ENCODE results near the gene CGB8. TPM values are rescaled to one million over a fixed set of nuclear protein-coding genes. Genes with fewer than 3 reads are reported as not detected.
"Not testable (repeated sequence)": the region's sequence is repeated elsewhere in the genome, so short reads cannot be mapped to it uniquely, and the experiment has no call there.

The CGB8 gene
- total RNA-seq, 1 experiment from 2014 or later, result 0.34 TPM

GRCh38 chr19:49050376-49051033 lies 1.6 kb upstream of the CGB8 start:
- CTCF ChIA-PET; H3K4me3 ChIP-seq (replicated peaks in 1 of 2; ENCODE audit: low read depth in 1 of 2, low read length in 2 of 2); H3K9me3 ChIP-seq (ENCODE audit: control insufficient read depth in 1 of 2, insufficient read depth in 1 of 2, low read depth in 1 of 2, low read length in 2 of 2); H3K9me2 ChIP-seq (ENCODE audit: insufficient read depth); H3K27me3 ChIP-seq (ENCODE audit: insufficient read depth, low read length); POLR2A ChIA-PET; H3K79me2 ChIP-seq (ENCODE audit: insufficient read depth, low read length); BruUV-seq (replicated peaks); H4K20me1 ChIP-seq (ENCODE audit: insufficient read depth); intact Hi-C loops (cut with micrococcal nuclease); H3K36me3 ChIP-seq (ENCODE audit: control insufficient read depth in 1 of 2, insufficient read depth in 2 of 2, low read length in 2 of 2); H2AFZ ChIP-seq (ENCODE audit: low read depth, low read length, poor library complexity, severe bottlenecking); RAD21 ChIA-PET (ENCODE audit: low non-redundant PET in 1 of 2, low total read pairs in 2 of 2, uncharacterized antibody in 2 of 2, unreplicated experiment in 2 of 2): not testable (repeated sequence)
- Histone ChIP-seq H3K9ac (ENCODE audit: low read length) (peak overlapping the region; percentile 36; the same call in 1 of the 2 replicates), H3K27ac (ENCODE audit: low read depth, low read length) (peak overlapping the region; percentile 31; the same call in 1 of the 2 replicates), H3K4me1 (ENCODE audit: control insufficient read depth in 1 of 2, insufficient read depth in 2 of 2, low read length in 2 of 2) (peaks cover 8 to 24% of the 10 kb centered on the region in 2 experiments; a peak in 3 of 4 replicates), H3K4me2 (ENCODE audit: low read length) (peak overlapping the region; percentile 61)
- TF ChIP-seq FOSL1 (IDR thresholded peaks at IDR 0.05; ENCODE audit: low read depth) (peak; percentile 78), CBX3 (IDR thresholded peaks at IDR 0.05; ENCODE audit: low read depth) (peak; percentile 68; the same call in 1 of the 2 replicates), SP1 (IDR thresholded peaks at IDR 0.05; ENCODE audit: low read depth) (peak; percentile 55)
- TF ChIP-seq, protein P1, sequence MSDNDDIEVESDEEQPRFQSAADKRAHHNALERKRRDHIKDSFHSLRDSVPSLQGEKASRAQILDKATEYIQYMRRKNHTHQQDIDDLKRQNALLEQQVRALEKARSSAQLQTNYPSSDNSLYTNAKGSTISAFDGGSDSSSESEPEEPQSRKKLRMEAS (IDR thresholded peaks at IDR 0.05), result peak; percentile 91
- ATAC-seq (peak; percentile 99), DNase-seq (ENCODE audit: low read depth, low spot score) (peak; percentile 65)

DNA sequence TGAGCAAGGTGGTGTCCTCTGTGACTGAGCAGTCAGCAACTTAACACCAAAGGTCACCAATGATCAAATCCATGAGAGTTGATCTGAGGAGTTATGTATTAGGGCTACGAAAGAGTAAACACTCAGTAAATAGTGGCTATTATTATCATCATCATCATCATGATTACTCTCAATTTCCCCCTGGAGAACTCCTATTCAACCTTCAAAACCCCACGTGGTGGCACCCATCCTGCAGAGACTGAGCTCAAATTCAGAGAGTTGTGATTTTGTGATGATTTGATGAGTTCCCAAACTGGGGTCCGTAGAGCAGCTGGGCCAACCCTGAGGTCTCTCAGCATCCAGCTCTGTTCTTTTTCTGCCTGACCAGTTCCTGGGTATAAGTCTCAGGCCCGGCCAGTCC lies 923 bp upstream of the CGB8 start:
- intact Hi-C loops (cut with micrococcal nuclease); H3K9me2 ChIP-seq (ENCODE audit: insufficient read depth); DNase-seq (ENCODE audit: low read depth, low spot score); H3K79me2 ChIP-seq (ENCODE audit: insufficient read depth, low read length); H3K27ac ChIP-seq (ENCODE audit: low read depth, low read length); POLR2A ChIA-PET; BruUV-seq (replicated peaks); RAD21 ChIA-PET (ENCODE audit: low non-redundant PET in 1 of 2, low total read pairs in 2 of 2, uncharacterized antibody in 2 of 2, unreplicated experiment in 2 of 2); H3K27me3 ChIP-seq (ENCODE audit: insufficient read depth, low read length); CTCF ChIA-PET; H3K9ac ChIP-seq (ENCODE audit: low read length); H4K20me1 ChIP-seq (ENCODE audit: insufficient read depth); H2AFZ ChIP-seq (ENCODE audit: low read depth, low read length, poor library complexity, severe bottlenecking); H3K9me3 ChIP-seq (ENCODE audit: control insufficient read depth in 1 of 2, insufficient read depth in 1 of 2, low read depth in 1 of 2, low read length in 2 of 2); ATAC-seq; H3K36me3 ChIP-seq (ENCODE audit: control insufficient read depth in 1 of 2, insufficient read depth in 2 of 2, low read length in 2 of 2); H3K4me3 ChIP-seq (replicated peaks in 1 of 2; ENCODE audit: low read depth in 1 of 2, low read length in 2 of 2): not testable (repeated sequence)
- Histone ChIP-seq H3K4me1 (ENCODE audit: control insufficient read depth in 1 of 2, insufficient read depth in 2 of 2, low read length in 2 of 2) (peaks cover 6 to 21% of the 10 kb centered on the region in 2 experiments; a peak in 3 of 4 replicates), H3K4me2 (ENCODE audit: low read length) (peak overlapping the region; percentile 61)

DNA sequence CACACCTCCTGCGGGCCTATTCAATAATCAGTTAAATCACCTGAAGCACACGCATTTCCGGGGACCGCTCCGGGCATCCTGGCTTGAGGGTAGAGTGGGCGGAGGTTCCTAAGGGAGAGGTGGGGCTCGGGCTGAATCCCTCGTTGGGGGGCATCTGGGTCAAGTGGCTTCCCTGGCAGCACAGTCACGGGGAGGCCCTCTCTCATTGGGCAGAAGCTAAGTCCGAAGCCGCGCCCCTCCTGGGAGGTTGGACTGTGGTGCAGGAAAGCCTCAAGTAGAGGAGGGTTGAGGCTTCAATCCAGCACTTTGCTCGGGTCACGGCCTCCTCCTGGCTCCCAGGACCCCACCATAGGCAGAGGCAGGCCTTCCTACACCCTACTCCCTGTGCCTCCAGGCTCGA lies 5.4 kb downstream of the CGB8 start, which contains the start of gene CGB5:
Gene CGB5, plus strand, starts transcription at position 301 of the 400 bp plus-strand sequence. CDS start 362 bp downstream, outside the sequence.
- H3K9me2 ChIP-seq (ENCODE audit: insufficient read depth); H3K4me3 ChIP-seq (replicated peaks in 1 of 2; ENCODE audit: low read depth in 1 of 2, low read length in 2 of 2); CTCF ChIA-PET; H3K27me3 ChIP-seq (ENCODE audit: insufficient read depth, low read length); H3K36me3 ChIP-seq (ENCODE audit: control insufficient read depth in 1 of 2, insufficient read depth in 2 of 2, low read length in 2 of 2); DNase-seq (ENCODE audit: low read depth, low spot score); H3K9ac ChIP-seq (ENCODE audit: low read length); H3K79me2 ChIP-seq (ENCODE audit: insufficient read depth, low read length); POLR2A ChIA-PET; BruUV-seq (replicated peaks); H2AFZ ChIP-seq (ENCODE audit: low read depth, low read length, poor library complexity, severe bottlenecking); H4K20me1 ChIP-seq (ENCODE audit: insufficient read depth); H3K9me3 ChIP-seq (ENCODE audit: control insufficient read depth in 1 of 2, insufficient read depth in 1 of 2, low read depth in 1 of 2, low read length in 2 of 2); ATAC-seq; RAD21 ChIA-PET (ENCODE audit: low non-redundant PET in 1 of 2, low total read pairs in 2 of 2, uncharacterized antibody in 2 of 2, unreplicated experiment in 2 of 2); intact Hi-C loops (cut with micrococcal nuclease): not testable (repeated sequence)
- peak within 1 kb of the TSS; percentile 31; the same call in 1 of the 2 replicates for H3K27ac ChIP-seq (ENCODE audit: low read depth, low read length)
- peaks cover 19 to 38% of the 10 kb centered on the region in 2 experiments for H3K4me1 ChIP-seq (ENCODE audit: control insufficient read depth in 1 of 2, insufficient read depth in 2 of 2, low read length in 2 of 2)
- H3K4me2 ChIP-seq (ENCODE audit: low read length), result peak within 1 kb of the TSS; percentile 70

GRCh38 chr19:49042666-49043065 lies 6.2 kb downstream of the CGB8 start:
- BruUV-seq (replicated peaks); RAD21 ChIA-PET (ENCODE audit: low non-redundant PET in 1 of 2, low total read pairs in 2 of 2, uncharacterized antibody in 2 of 2, unreplicated experiment in 2 of 2); H3K27me3 ChIP-seq (ENCODE audit: insufficient read depth, low read length); H4K20me1 ChIP-seq (ENCODE audit: insufficient read depth); H3K9me2 ChIP-seq (ENCODE audit: insufficient read depth); ATAC-seq; DNase-seq (ENCODE audit: low read depth, low spot score); H3K9me3 ChIP-seq (ENCODE audit: control insufficient read depth in 1 of 2, insufficient read depth in 1 of 2, low read depth in 1 of 2, low read length in 2 of 2); H3K36me3 ChIP-seq (ENCODE audit: control insufficient read depth in 1 of 2, insufficient read depth in 2 of 2, low read length in 2 of 2); intact Hi-C loops (cut with micrococcal nuclease); CTCF ChIA-PET; H2AFZ ChIP-seq (ENCODE audit: low read depth, low read length, poor library complexity, severe bottlenecking); H3K4me3 ChIP-seq (replicated peaks in 1 of 2; ENCODE audit: low read depth in 1 of 2, low read length in 2 of 2); H3K79me2 ChIP-seq (ENCODE audit: insufficient read depth, low read length): not testable (repeated sequence)
- POLR2A ChIA-PET, result interaction anchor here (0.6 kb wide), 1 partner anchor 436 kb away, joined by 3 read pairs; no protein-coding TSS in a partner anchor
- Histone ChIP-seq H3K4me1 (ENCODE audit: control insufficient read depth in 1 of 2, insufficient read depth in 2 of 2, low read length in 2 of 2) (peaks cover 25 to 45% of the 10 kb centered on the region in 2 experiments), H3K4me2 (ENCODE audit: low read length) (peak overlapping the region; percentile 70), H3K9ac (ENCODE audit: low read length) (peak overlapping the region; percentile 45), H3K27ac (ENCODE audit: low read depth, low read length) (peak overlapping the region; percentile 31; the same call in 1 of the 2 replicates)
